Measurements from ENCODE around the gene DUSP9.

DUSP9 gene

DNA sequence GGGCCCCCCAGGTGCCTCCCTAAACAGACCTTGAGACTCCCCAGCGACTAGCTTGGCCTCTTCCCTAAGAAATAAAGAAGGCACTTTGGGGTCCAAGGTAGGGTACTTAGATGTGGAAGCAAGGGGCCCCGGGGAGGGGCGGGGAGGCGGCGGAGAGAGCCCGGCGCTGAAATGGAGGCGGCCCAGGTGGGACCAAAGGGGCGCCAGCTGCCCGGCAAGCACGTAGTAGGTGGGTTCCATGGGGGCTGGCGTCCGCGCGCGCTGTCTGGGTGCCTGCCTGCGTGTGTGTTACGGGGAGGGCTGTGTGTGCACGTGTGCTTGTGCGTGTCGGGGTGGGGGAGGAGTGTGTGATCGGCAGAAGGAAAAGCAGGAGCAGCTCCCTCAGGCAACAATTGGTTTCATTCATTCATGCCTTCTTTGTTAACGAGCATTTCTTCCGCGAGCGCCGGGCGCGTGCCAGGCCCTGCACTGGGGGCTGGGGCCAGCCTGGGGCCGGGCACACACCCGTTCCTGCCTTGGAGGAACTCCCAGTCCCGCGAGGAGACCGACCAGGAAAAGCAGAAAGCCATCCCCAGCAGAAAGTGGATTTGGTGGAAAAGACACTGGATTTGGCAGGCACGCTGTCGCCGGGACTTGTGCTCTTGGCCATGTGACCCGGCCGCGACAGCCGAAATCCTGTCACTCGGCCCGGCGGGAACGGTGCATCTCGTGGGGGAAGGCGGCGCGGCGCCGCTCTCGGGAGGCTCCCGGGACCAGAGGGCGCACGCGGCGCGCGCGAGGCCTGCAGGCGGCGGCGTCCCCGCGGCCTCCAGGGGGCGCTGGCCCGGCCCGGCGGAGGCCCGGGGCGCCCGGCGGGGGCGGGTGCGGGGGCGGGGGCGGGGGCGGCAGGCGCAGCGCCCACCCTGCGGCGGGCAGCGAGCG, 3.3 kb upstream of the DUSP9 start:
- no peak overlapping the region for H3K4me3 ChIP-seq (ENCODE audit: low read depth, low read length)
- TF ChIP-seq, protein P1, sequence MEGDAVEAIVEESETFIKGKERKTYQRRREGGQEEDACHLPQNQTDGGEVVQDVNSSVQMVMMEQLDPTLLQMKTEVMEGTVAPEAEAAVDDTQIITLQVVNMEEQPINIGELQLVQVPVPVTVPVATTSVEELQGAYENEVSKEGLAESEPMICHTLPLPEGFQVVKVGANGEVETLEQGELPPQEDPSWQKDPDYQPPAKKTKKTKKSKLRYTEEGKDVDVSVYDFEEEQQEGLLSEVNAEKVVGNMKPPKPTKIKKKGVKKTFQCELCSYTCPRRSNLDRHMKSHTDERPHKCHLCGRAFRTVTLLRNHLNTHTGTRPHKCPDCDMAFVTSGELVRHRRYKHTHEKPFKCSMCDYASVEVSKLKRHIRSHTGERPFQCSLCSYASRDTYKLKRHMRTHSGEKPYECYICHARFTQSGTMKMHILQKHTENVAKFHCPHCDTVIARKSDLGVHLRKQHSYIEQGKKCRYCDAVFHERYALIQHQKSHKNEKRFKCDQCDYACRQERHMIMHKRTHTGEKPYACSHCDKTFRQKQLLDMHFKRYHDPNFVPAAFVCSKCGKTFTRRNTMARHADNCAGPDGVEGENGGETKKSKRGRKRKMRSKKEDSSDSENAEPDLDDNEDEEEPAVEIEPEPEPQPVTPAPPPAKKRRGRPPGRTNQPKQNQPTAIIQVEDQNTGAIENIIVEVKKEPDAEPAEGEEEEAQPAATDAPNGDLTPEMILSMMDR (conservative IDR thresholded peaks at IDR 0.05; ENCODE audit: low read depth, low read length) = no peak
- no peak for DNase-seq (ENCODE audit: low read depth)

DNA sequence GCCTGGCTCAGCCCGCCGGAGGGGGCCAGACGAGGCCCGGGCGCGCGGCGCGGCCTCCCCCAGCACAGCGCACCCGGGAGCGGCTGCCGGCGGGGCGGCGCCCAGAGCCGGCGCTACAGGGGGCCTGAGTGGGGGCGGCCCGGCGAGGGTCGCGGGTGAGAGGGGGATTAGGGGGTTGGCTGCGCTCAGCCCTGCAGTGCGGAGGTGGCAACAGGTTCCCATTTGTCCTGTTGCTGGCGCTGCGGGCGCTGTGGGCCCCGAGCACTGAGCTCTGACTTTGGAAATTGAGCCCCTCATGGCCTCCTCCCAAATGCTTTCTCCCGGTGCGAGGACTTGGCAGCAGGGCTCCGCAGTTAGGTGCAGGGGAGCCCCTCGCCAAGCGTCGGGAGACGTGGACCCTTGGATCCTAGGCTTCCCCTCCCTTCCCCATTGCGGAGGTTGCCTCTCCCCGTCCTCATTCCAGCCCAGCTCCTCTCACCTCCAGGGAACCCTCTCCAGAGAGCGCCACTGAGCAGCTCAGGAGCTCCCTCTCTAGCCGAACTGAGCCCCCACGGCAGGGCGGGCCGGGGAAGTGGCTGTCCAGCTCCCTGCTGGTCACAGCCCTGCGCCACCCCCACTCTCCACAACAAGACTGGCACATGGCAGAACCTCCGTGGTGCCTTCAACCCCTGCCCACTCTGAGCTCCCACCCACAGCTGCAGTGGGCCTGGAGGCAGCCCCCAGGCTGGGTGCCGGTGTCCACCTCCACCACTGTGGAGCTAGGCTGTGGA, 2.5 kb upstream of the DUSP9 start:
- H3K4me3 ChIP-seq (ENCODE audit: low read depth, low read length) = no peak overlapping the region
- DNase-seq (ENCODE audit: low read depth) = no peak
- TF ChIP-seq, protein P1 (conservative IDR thresholded peaks at IDR 0.05; ENCODE audit: low read depth, low read length) = no peak

DNA sequence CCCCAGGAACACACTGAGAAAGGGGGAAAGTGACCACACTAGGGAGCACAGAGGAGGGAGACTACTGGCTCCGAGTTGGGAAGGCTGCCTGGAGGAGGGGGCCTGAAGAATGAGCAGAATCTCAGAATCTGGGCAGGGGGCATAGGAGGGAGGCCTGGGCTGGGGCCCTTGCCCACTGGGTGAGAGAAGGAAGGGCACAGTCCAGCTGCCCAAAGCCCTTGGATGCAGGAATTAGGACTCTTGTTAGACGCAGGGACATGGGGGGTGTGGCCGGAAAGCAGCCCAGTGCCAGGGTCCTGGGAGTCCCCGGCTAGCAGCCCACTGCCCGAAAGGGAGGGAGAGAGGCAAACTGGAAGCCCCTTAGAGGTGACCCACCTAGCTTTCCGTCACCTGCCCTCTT, 1.9 kb upstream of the DUSP9 start:
- no peak overlapping the region for H3K4me3 ChIP-seq (ENCODE audit: low read depth, low read length)
- no peak for DNase-seq (ENCODE audit: low read depth)
- TF ChIP-seq, protein P1 (conservative IDR thresholded peaks at IDR 0.05; ENCODE audit: low read depth, low read length) = no peak

DNA sequence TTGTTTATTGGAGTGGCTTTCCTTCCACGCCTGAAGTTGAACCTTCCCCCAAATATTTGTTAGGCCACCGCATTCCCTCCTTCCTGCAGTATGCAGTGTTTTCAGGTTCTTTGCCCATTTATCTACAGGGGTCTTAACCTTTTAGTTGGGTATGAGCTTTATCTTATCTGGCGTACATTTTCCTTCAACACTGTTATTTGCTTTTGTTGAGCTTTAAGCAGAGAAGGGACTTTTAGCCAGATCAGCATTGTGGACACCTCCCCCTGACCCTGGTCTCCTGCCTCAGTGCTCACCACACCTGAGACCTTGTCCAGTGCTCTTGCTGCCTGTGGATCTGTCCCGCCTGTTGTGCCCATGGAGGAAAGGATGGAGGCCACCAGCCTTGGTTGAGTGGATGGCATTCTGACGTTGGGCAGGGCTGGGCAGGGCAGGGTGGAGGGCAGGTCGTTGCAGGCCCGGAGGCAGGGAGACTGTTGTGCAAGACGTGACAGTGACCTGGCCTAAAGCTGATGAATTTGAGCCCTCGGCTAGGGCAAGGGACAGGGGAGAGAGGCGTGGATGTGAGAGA, 998 bp upstream of the DUSP9 start:
- no peak for DNase-seq (ENCODE audit: low read depth)
- H3K4me3 ChIP-seq (ENCODE audit: low read depth, low read length) = no peak overlapping the region
- TF ChIP-seq, protein P1 (conservative IDR thresholded peaks at IDR 0.05; ENCODE audit: low read depth, low read length) = no peak

DNA sequence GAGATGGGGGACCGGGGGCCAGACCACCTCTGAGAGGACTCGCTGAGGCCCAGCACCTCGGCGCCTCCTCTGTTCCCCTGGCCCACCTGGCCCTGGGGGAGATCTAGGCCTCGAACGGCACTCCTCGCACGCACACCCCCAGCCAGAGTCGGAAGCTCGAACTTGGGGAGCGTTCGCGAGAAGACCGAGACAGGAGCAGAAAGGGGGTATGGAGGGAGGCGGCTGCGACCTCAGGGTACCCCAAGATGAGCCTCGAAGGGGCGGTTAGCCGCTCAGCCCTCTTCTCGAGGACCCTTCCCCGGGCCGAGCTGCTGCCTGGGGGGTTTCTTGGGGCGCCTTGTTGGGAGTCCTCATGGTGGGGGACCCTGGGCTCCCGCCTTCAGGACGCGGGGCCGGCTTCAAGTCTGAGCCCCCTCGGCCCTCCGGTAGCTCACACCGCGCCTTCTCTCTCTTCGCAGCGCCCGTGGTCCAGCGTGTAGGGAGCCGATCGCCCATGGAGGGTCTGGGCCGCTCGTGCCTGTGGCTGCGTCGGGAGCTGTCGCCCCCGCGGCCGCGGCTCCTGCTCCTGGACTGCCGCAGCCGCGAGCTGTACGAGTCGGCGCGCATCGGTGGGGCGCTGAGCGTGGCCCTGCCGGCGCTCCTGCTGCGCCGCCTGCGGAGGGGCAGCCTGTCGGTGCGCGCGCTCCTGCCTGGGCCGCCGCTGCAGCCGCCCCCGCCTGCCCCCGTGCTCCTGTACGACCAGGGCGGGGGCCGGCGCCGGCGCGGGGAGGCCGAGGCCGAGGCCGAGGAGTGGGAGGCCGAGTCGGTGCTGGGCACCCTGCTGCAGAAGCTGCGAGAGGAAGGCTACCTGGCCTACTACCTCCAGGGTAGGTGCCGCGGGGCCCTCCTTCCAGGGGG, 706 bp downstream of the DUSP9 start:
- no peak overlapping the region for H3K4me3 ChIP-seq (ENCODE audit: low read depth, low read length)
- DNase-seq (ENCODE audit: low read depth) = no peak
- TF ChIP-seq, protein P1 (conservative IDR thresholded peaks at IDR 0.05; ENCODE audit: low read depth, low read length) = no peak
